Ascending aorta (tissue), 2 donors: ENCODE measurements around the gene CEP44. TPM values are rescaled to one million over a fixed set of nuclear protein-coding genes. Genes with fewer than 3 reads are reported as not detected.

Experiments
- DNase-seq, 2 donors: peaks; one replicate each; pipeline ENCODE4 v3.0.0-alpha.2; 2019; ENCODE audit warnings: low spot score in 2 of 2
- H3K27ac ChIP-seq, 2 donors: fragments of 200-600 bp; sonication (generic); one replicate each; pipeline ENCODE4 v1.5.1; 2016 to 2017; ENCODE audit warnings: mild to moderate bottlenecking in 1 of 2
- H3K27me3 ChIP-seq: fragments of 200-600 bp; sonication (generic); one replicate; pipeline ENCODE4 v1.5.1; 2017
- H3K36me3 ChIP-seq, 2 donors: fragments of 200-600 bp; sonication (generic); one replicate each; pipeline ENCODE4 v1.5.1; 2016
- H3K4me1 ChIP-seq, 2 donors: fragments of 200-600 bp; sonication (generic); one replicate each; pipeline ENCODE4 v1.5.1; 2016 to 2017; ENCODE audit warnings: mild to moderate bottlenecking in 1 of 2
- H3K4me3 ChIP-seq, 2 donors: fragments of 200-600 bp; sonication (generic); one replicate each; pipeline ENCODE4 v1.5.1; 2016 to 2017; ENCODE audit warnings: mild to moderate bottlenecking in 1 of 2
- H3K9me3 ChIP-seq, 2 donors: fragments of 200-600 bp; sonication (generic); one replicate each; pipeline ENCODE4 v1.5.1; 2016
- intact Hi-C: fragments of 100-400 bp; cut with DNase I; formaldehyde crosslinking; loops from one replicate; pipeline ENCODE4 v1.15.1; 2023
- total RNA-seq: library from RNA; depleted of rRNA; stranded (reverse); fragments of >200 nt; gene quantifications from one replicate; pipeline ENCODE4 v1.1.0, GENCODE V29; 2016
- TF ChIP-seq, protein P1 (sequence below), 3 experiments: fragments of 200-600 bp in 2 of 3; fragments of 450-650 bp in 1 of 3; sonication (generic) in 2 of 3; IDR thresholded peaks; one replicate each; pipeline ENCODE4 v1.5.1; 2016 to 2019; ENCODE audit warnings: antibody characterized with exemption in 3 of 3, mild to moderate bottlenecking in 1 of 3, moderate library complexity in 1 of 3

Gene CEP44
- total RNA-seq, 1 donor from 2014 or later: 5.7 TPM

DNA sequence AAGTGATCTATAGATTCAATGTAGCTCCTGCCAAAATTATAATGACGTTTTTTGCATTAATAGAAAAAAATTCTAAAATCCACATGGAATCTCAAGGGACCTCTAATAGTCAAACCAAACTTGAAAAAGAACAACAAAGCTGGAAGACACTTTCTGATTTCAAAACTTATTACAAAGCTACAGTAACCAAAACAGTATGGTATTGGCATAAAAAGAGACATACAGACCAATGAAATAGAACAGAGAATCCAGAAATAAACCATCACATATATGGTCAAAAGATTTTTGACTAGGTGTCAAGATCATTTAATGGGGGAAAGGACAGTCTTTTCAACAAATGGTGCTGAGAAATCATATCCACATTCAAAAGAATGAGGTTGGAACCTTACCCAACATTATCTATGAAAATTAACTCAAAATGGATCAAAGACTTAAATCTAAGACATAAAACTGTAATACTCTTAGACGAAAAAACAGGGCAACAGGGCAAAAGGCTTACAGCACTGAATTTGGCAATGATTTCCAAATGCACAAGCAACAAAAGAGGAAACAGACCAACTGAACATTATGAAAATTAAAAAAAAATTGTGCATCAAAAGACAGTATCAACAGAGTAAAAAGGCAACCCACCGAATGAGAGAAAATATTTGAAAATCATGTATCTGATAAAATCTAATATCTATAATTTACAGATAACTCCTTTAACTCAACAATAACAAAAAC is 4.1 kb upstream of the CEP44 start:
- Histone ChIP-seq H3K4me1 (peaks cover 0 to 5% of the 10 kb centered on the region in 2 donors), H3K27ac (no peak overlapping the region), H3K4me3 (no peak overlapping the region), H3K36me3 (no peaks in the 10 kb centered on the region), H3K27me3 (no peaks in the 10 kb centered on the region), H3K9me3 (no peaks in the 10 kb centered on the region)
- intact Hi-C loops: loop anchor here (10.0 kb wide), 3 partner anchors 775 to 1785 kb away; partner anchors contain the start of genes GALNT7 and WDR17
- DNase-seq: no peak
- TF ChIP-seq, protein P1, sequence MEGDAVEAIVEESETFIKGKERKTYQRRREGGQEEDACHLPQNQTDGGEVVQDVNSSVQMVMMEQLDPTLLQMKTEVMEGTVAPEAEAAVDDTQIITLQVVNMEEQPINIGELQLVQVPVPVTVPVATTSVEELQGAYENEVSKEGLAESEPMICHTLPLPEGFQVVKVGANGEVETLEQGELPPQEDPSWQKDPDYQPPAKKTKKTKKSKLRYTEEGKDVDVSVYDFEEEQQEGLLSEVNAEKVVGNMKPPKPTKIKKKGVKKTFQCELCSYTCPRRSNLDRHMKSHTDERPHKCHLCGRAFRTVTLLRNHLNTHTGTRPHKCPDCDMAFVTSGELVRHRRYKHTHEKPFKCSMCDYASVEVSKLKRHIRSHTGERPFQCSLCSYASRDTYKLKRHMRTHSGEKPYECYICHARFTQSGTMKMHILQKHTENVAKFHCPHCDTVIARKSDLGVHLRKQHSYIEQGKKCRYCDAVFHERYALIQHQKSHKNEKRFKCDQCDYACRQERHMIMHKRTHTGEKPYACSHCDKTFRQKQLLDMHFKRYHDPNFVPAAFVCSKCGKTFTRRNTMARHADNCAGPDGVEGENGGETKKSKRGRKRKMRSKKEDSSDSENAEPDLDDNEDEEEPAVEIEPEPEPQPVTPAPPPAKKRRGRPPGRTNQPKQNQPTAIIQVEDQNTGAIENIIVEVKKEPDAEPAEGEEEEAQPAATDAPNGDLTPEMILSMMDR (IDR thresholded peaks at IDR 0.05): no peak

DNA sequence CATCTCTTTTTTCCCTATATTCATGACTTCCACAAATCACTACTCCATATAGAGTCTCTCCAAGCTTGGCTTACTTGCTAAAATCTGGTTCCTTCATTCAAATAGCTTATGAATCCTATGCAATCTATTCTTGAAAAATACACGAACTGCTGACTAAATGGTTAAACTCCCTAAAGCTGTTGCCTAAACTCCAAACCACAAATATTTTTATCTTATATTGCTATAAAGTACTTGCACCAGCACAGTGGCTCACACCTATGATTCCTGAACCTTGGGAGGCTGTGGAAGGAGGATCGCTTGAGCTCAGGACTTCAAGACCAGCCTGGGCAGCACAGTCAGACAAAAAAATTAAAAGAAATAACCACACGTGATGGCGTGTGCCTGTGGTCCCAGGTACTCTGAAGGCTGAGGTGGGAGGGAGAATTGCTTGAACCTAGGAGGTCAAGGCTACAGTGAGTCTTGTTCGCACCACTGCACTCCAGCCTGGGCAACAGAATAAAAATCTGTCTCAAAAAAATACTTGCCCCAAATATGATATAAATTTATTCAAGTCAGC is 2.5 kb upstream of the CEP44 start:
- H3K9me3 ChIP-seq: no peaks in the 10 kb centered on the region
- H3K27me3 ChIP-seq: no peaks in the 10 kb centered on the region
- no peak for DNase-seq
- TF ChIP-seq, protein P1 (IDR thresholded peaks at IDR 0.05): no peak
- intact Hi-C loops: loop anchor here (10.0 kb wide), 3 partner anchors 776 to 1784 kb away; partner anchors contain the start of genes GALNT7 and WDR17
- H3K4me1 ChIP-seq: peaks cover 0 to 13% of the 10 kb centered on the region in 2 donors
- H3K27ac ChIP-seq: no peak overlapping the region
- no peak overlapping the region for H3K4me3 ChIP-seq
- no peaks in the 10 kb centered on the region for H3K36me3 ChIP-seq

DNA sequence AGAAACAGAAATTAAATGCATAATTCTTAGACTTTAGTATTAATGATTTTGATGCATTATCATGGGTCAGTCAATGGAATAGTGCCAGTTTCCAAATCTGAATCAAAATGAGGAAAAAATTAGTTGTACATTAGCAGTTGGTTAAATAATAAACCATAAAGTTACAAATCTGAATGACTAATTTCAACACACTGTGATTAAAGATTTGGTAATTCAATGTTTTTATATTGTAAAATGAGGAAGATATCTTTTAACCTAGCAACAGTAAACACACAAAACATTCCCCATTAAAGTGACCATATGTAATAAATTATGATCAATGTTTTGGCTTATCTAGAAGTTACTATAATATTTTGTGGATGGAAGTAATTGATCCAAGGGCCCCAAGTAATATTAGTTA is 1.8 kb upstream of the CEP44 start:
- intact Hi-C loops: loop anchor here (10.0 kb wide), 3 partner anchors 777 to 1783 kb away; partner anchors contain the start of genes GALNT7 and WDR17
- Histone ChIP-seq H3K36me3 (no peaks in the 10 kb centered on the region), H3K4me1 (peaks cover 0 to 13% of the 10 kb centered on the region in 2 donors), H3K9me3 (no peaks in the 10 kb centered on the region), H3K4me3 (peak overlapping the region in 1 of 2 donors; percentile 96), H3K27me3 (no peaks in the 10 kb centered on the region), H3K27ac (no peak overlapping the region)
- DNase-seq: no peak
- TF ChIP-seq, protein P1 (IDR thresholded peaks at IDR 0.05): no peak

DNA sequence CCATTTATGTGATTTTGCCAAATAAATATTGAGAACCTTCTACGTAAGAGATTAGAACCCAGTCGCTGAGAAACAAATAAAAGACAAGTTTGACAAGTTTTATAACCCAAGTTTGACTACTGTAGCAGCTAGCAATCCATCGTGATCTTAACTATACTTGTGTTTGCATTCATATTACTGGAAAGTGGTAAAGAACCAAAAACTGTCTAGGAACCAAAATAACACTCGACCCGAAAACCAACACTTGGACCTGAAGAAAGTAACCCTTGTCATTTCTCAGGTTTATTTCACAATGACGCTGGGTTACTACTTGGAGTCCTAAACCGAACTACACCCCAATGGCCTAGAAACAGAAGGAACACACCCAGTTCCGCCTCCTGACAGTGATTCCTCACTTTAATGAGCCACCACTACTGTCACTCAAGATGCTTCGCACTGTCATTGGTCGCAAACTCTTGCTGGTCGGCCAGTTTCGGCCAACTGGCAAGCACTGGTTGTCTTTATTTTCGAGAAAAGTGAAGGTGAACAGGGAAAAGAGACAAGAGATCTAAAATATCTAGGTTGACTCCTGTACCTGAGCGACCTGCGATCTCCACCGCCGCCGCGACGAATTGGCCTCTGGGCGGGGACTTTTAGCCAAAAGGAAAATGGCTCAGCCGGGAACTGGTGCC is 740 bp upstream of the CEP44 start:
- TF ChIP-seq, protein P1 (IDR thresholded peaks at IDR 0.05): no peak
- no peaks in the 10 kb centered on the region for H3K9me3 ChIP-seq
- peak overlapping the region; percentile 84 to 96 for H3K4me3 ChIP-seq
- no peaks in the 10 kb centered on the region for H3K27me3 ChIP-seq
- intact Hi-C loops: loop anchor here (1.0 to 10.0 kb wide), 4 partner anchors 778 to 1782 kb away; partner anchors contain the start of genes GALNT7, SAP30 and WDR17
- no peaks in the 10 kb centered on the region for H3K36me3 ChIP-seq
- peak; percentile 57 to 92 for DNase-seq
- peaks cover 0 to 13% of the 10 kb centered on the region in 2 donors for H3K4me1 ChIP-seq
- H3K27ac ChIP-seq: peak overlapping the region; percentile 96 to 98

DNA sequence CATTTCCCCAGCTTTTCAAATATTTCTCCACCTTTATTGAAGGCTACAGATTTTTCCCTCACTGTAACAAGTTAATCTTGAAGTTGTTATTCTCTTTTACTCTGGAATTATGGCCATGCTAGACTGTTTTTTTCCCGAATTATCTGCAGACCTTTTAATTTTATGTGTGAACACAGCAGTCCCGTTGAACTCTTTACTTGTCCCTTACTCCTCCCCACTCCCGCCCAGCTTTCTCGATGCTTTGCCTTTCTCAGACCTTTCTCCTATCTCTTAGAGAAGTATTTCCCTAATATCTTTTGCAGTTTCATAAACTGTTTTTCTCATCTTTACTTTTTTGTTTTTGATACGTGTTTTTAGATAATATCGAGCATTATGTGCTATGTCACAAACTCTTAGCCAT is 776 bp downstream of the CEP44 start:
- peak overlapping the region; percentile 96 to 98 for H3K27ac ChIP-seq

More for the DNA sequence above, 776 bp downstream of the CEP44 start:
- TF ChIP-seq, protein P1 (IDR thresholded peaks at IDR 0.05): no peak
- DNase-seq: no peak
- H3K4me3 ChIP-seq: peak overlapping the region; percentile 84 to 96
- no peaks in the 10 kb centered on the region for H3K27me3 ChIP-seq
- intact Hi-C loops: loop anchor here (10.0 kb wide), 3 partner anchors 780 to 1780 kb away; partner anchors contain the start of genes GALNT7 and WDR17
- H3K4me1 ChIP-seq: peaks cover 0 to 13% of the 10 kb centered on the region in 2 donors
- H3K9me3 ChIP-seq: no peaks in the 10 kb centered on the region
- H3K36me3 ChIP-seq: no peaks in the 10 kb centered on the region
